ENCODE measurements around the gene TPM1.
A peak's percentile ranks its signal among the peaks of the same experiment; 100 is the strongest.

Gene TPM1

GRCh38 chr15:63071288-63071909, 28.9 kb downstream of the TPM1 start:
- Histone ChIP-seq H2BK12ac (ENCODE audit: low read length) (no peak overlapping the region), H2BK5ac (ENCODE audit: low read length) (no peak overlapping the region), H3K18ac (ENCODE audit: low read length) (no peak overlapping the region), H3K23ac (ENCODE audit: low read depth, low read length, poor library complexity) (no peak overlapping the region), H2BK120ac (ENCODE audit: low read depth, low read length) (no peak overlapping the region), H3K4me2 (ENCODE audit: insufficient read depth, low read length, poor library complexity, severe bottlenecking) (no peak overlapping the region), H3K9ac (ENCODE audit: low read depth, low read length, poor library complexity) (no peak overlapping the region), H4K91ac (ENCODE audit: low read depth, low read length, poor library complexity) (no peak overlapping the region), H3K4ac (ENCODE audit: low read length) (no peak overlapping the region), H3K36me3 (replicated peaks in 1 of 2; ENCODE audit: control insufficient read depth in 2 of 2, insufficient read depth in 2 of 2, low read length in 2 of 2) (peaks cover 28 to 59% of the 10 kb centered on the region in 2 donors), H4K8ac (ENCODE audit: low read depth, low read length) (no peak overlapping the region), H2BK15ac (ENCODE audit: low read length) (no peak overlapping the region), H3K4me3 (ENCODE audit: low read length in 2 of 2) (no peak overlapping the region), H3K4me1 (ENCODE audit: control insufficient read depth in 2 of 2, insufficient read depth in 1 of 2, low read depth in 1 of 2, low read length in 2 of 2) (peaks cover 0 to 5% of the 10 kb centered on the region in 2 donors), H3K9me3 (replicated peaks in 1 of 2; ENCODE audit: control insufficient read depth in 2 of 2, insufficient read depth in 1 of 2, low read depth in 1 of 2, low read length in 2 of 2) (no peaks in the 10 kb centered on the region), H2AFZ (ENCODE audit: low read length) (no peak overlapping the region), H3K27ac (replicated peaks; ENCODE audit: low read length) (no peak overlapping the region), H3K79me1 (ENCODE audit: low read depth, low read length) (no peaks in the 10 kb centered on the region), H2AK5ac (ENCODE audit: low read depth, low read length) (no peak overlapping the region), H3K27me3 (ENCODE audit: control insufficient read depth in 3 of 3, insufficient read depth in 3 of 3, low read depth in 1 of 3, low read length in 3 of 3) (no peaks in the 10 kb centered on the region), H3K14ac (ENCODE audit: low read length) (no peak overlapping the region)
- no peak for DNase-seq (ENCODE audit: low spot score)
- WGBS, 2 donors (ENCODE audit: extremely low coverage in 2 of 2, insufficient read length in 2 of 2, insufficient replicate concordance in 1 of 2): no CpG with 5 or more reads among the region's 8 CpGs

GRCh38 chr15:63072023-63072650, 29.6 kb downstream of the TPM1 start:
- no peak overlapping the region for H2BK5ac ChIP-seq (ENCODE audit: low read length)
- peak overlapping the region; percentile 2 for H3K27ac ChIP-seq (replicated peaks; ENCODE audit: low read length)
- no peak overlapping the region for H4K91ac ChIP-seq (ENCODE audit: low read depth, low read length, poor library complexity)
- no peaks in the 10 kb centered on the region for H3K9me3 ChIP-seq (replicated peaks in 1 of 2; ENCODE audit: control insufficient read depth in 2 of 2, insufficient read depth in 1 of 2, low read depth in 1 of 2, low read length in 2 of 2)
- H2BK120ac ChIP-seq (ENCODE audit: low read depth, low read length): no peak overlapping the region
- no peak overlapping the region for H3K4ac ChIP-seq (ENCODE audit: low read length)
- no peak overlapping the region for H3K4me3 ChIP-seq (ENCODE audit: low read length in 2 of 2)
- H2BK15ac ChIP-seq (ENCODE audit: low read length): no peak overlapping the region
- H4K8ac ChIP-seq (ENCODE audit: low read depth, low read length): no peak overlapping the region
- H2AK5ac ChIP-seq (ENCODE audit: low read depth, low read length): no peak overlapping the region
- DNase-seq (ENCODE audit: low spot score): no peak
- H3K4me2 ChIP-seq (ENCODE audit: insufficient read depth, low read length, poor library complexity, severe bottlenecking): no peak overlapping the region
- H3K27me3 ChIP-seq (ENCODE audit: control insufficient read depth in 3 of 3, insufficient read depth in 3 of 3, low read depth in 1 of 3, low read length in 3 of 3): no peaks in the 10 kb centered on the region
- H3K14ac ChIP-seq (ENCODE audit: low read length): no peak overlapping the region
- H3K23ac ChIP-seq (ENCODE audit: low read depth, low read length, poor library complexity): no peak overlapping the region
- no peak overlapping the region for H2BK12ac ChIP-seq (ENCODE audit: low read length)
- H3K9ac ChIP-seq (ENCODE audit: low read depth, low read length, poor library complexity): no peak overlapping the region
- peaks cover 28 to 51% of the 10 kb centered on the region in 2 donors for H3K36me3 ChIP-seq (replicated peaks in 1 of 2; ENCODE audit: control insufficient read depth in 2 of 2, insufficient read depth in 2 of 2, low read length in 2 of 2)
- H3K4me1 ChIP-seq (ENCODE audit: control insufficient read depth in 2 of 2, insufficient read depth in 1 of 2, low read depth in 1 of 2, low read length in 2 of 2): peaks cover 5% of the 10 kb centered on the region in 2 donors
- H3K79me1 ChIP-seq (ENCODE audit: low read depth, low read length): no peaks in the 10 kb centered on the region
- no peak overlapping the region for H2AFZ ChIP-seq (ENCODE audit: low read length)
- no CpG with 5 or more reads among the region's 3 CpGs for WGBS, 2 donors (ENCODE audit: extremely low coverage in 2 of 2, insufficient read length in 2 of 2, insufficient replicate concordance in 1 of 2)
- H3K18ac ChIP-seq (ENCODE audit: low read length): no peak overlapping the region

- no peak overlapping the region for H2BK15ac ChIP-seq (ENCODE audit: low read length)
- H2AK5ac ChIP-seq (ENCODE audit: low read depth, low read length): no peak overlapping the region
- H3K9ac ChIP-seq (ENCODE audit: low read depth, low read length, poor library complexity): no peak overlapping the region
- no peak overlapping the region for H4K91ac ChIP-seq (ENCODE audit: low read depth, low read length, poor library complexity)
- no peaks in the 10 kb centered on the region for H3K27me3 ChIP-seq (ENCODE audit: control insufficient read depth in 3 of 3, insufficient read depth in 3 of 3, low read depth in 1 of 3, low read length in 3 of 3)
- no peak overlapping the region for H2BK120ac ChIP-seq (ENCODE audit: low read depth, low read length)
- H3K18ac ChIP-seq (ENCODE audit: low read length): no peak overlapping the region
- no peak overlapping the region for H3K4me2 ChIP-seq (ENCODE audit: insufficient read depth, low read length, poor library complexity, severe bottlenecking)
- H3K4me1 ChIP-seq (ENCODE audit: control insufficient read depth in 2 of 2, insufficient read depth in 1 of 2, low read depth in 1 of 2, low read length in 2 of 2): peaks cover 5% of the 10 kb centered on the region in 2 donors
- H3K79me1 ChIP-seq (ENCODE audit: low read depth, low read length): no peaks in the 10 kb centered on the region
- no peaks in the 10 kb centered on the region for H3K9me3 ChIP-seq (replicated peaks in 1 of 2; ENCODE audit: control insufficient read depth in 2 of 2, insufficient read depth in 1 of 2, low read depth in 1 of 2, low read length in 2 of 2)
- H3K14ac ChIP-seq (ENCODE audit: low read length): no peak overlapping the region
- H2BK5ac ChIP-seq (ENCODE audit: low read length): no peak overlapping the region
- H4K8ac ChIP-seq (ENCODE audit: low read depth, low read length): no peak overlapping the region
- H3K4me3 ChIP-seq (ENCODE audit: low read length in 2 of 2): no peak overlapping the region
- no peak overlapping the region for H2BK12ac ChIP-seq (ENCODE audit: low read length)
- no peak overlapping the region for H2AFZ ChIP-seq (ENCODE audit: low read length)
- no peak overlapping the region for H3K23ac ChIP-seq (ENCODE audit: low read depth, low read length, poor library complexity)
- H3K4ac ChIP-seq (ENCODE audit: low read length): no peak overlapping the region
- peak overlapping the region; percentile 2 for H3K27ac ChIP-seq (replicated peaks; ENCODE audit: low read length)
- H3K36me3 ChIP-seq (replicated peaks in 1 of 2; ENCODE audit: control insufficient read depth in 2 of 2, insufficient read depth in 2 of 2, low read length in 2 of 2): peaks cover 22 to 44% of the 10 kb centered on the region in 2 donors
- no peak for DNase-seq (ENCODE audit: low spot score)
- WGBS, 2 donors (ENCODE audit: extremely low coverage in 2 of 2, insufficient read length in 2 of 2, insufficient replicate concordance in 1 of 2): no CpG with 5 or more reads among the region's 9 CpGs
Observed at GRCh38 chr15:63072809-63073277, 30.3 kb downstream of the TPM1 start.

GRCh38 chr15:63073497-63074172, 31.1 kb downstream of the TPM1 start:
- H4K91ac ChIP-seq (ENCODE audit: low read depth, low read length, poor library complexity): no peak overlapping the region
- no peak overlapping the region for H3K18ac ChIP-seq (ENCODE audit: low read length)
- no peak overlapping the region for H3K4me2 ChIP-seq (ENCODE audit: insufficient read depth, low read length, poor library complexity, severe bottlenecking)
- H2BK120ac ChIP-seq (ENCODE audit: low read depth, low read length): no peak overlapping the region
- no peak overlapping the region for H3K4me3 ChIP-seq (ENCODE audit: low read length in 2 of 2)
- H3K23ac ChIP-seq (ENCODE audit: low read depth, low read length, poor library complexity): no peak overlapping the region
- no peak overlapping the region for H2BK12ac ChIP-seq (ENCODE audit: low read length)
- H3K14ac ChIP-seq (ENCODE audit: low read length): no peak overlapping the region
- no CpG with 5 or more reads among the region's 9 CpGs for WGBS, 2 donors (ENCODE audit: extremely low coverage in 2 of 2, insufficient read length in 2 of 2, insufficient replicate concordance in 1 of 2)
- no peaks in the 10 kb centered on the region for H3K9me3 ChIP-seq (replicated peaks in 1 of 2; ENCODE audit: control insufficient read depth in 2 of 2, insufficient read depth in 1 of 2, low read depth in 1 of 2, low read length in 2 of 2)
- no peak for DNase-seq (ENCODE audit: low spot score)
- H3K27me3 ChIP-seq (ENCODE audit: control insufficient read depth in 3 of 3, insufficient read depth in 3 of 3, low read depth in 1 of 3, low read length in 3 of 3): no peaks in the 10 kb centered on the region
- no peak overlapping the region for H2AK5ac ChIP-seq (ENCODE audit: low read depth, low read length)
- no peak overlapping the region for H3K9ac ChIP-seq (ENCODE audit: low read depth, low read length, poor library complexity)
- H3K79me1 ChIP-seq (ENCODE audit: low read depth, low read length): no peaks in the 10 kb centered on the region
- no peak overlapping the region for H2BK5ac ChIP-seq (ENCODE audit: low read length)
- no peak overlapping the region for H4K8ac ChIP-seq (ENCODE audit: low read depth, low read length)
- peaks cover 4 to 5% of the 10 kb centered on the region in 2 donors for H3K4me1 ChIP-seq (ENCODE audit: control insufficient read depth in 2 of 2, insufficient read depth in 1 of 2, low read depth in 1 of 2, low read length in 2 of 2)
- H2BK15ac ChIP-seq (ENCODE audit: low read length): no peak overlapping the region
- no peak overlapping the region for H3K4ac ChIP-seq (ENCODE audit: low read length)
- no peak overlapping the region for H2AFZ ChIP-seq (ENCODE audit: low read length)
- H3K27ac ChIP-seq (replicated peaks; ENCODE audit: low read length): no peak overlapping the region
- H3K36me3 ChIP-seq (replicated peaks in 1 of 2; ENCODE audit: control insufficient read depth in 2 of 2, insufficient read depth in 2 of 2, low read length in 2 of 2): peaks cover 14 to 37% of the 10 kb centered on the region in 2 donors

Measured in neuronal stem cell (in vitro differentiated cells).